ENCODE data around the gene PITPNC1.
"Not testable (repeated sequence)": the region's sequence is repeated elsewhere in the genome, so short reads cannot be mapped to it uniquely, and the experiment has no call there.

The PITPNC1 gene

GRCh38 chr17:67504182-67504581, 127.1 kb downstream of the PITPNC1 start:
- Histone ChIP-seq H3K4me1 (ENCODE audit: insufficient read depth, insufficient read length) (no peaks in the 10 kb centered on the region), H3K36me3 (ENCODE audit: insufficient read depth, insufficient read length, low read length) (no peaks in the 10 kb centered on the region), H3K9me3 (ENCODE audit: insufficient read depth, low read length) (peaks cover 11% of the 10 kb centered on the region), H3K4me3 (ENCODE audit: insufficient read length, low read depth) (no peak overlapping the region), H3K9ac (ENCODE audit: insufficient read length, low read depth) (no peak overlapping the region), H3K27me3 (ENCODE audit: insufficient read depth, insufficient read length) (no peaks in the 10 kb centered on the region)
- TF ChIP-seq YY1 (IDR thresholded peaks at IDR 0.05; ENCODE audit: insufficient read depth, insufficient read length) (no peak), ZNF274 (IDR thresholded peaks at IDR 0.05; ENCODE audit: low read depth, low read length) (no peak), SUZ12 (IDR thresholded peaks at IDR 0.05; ENCODE audit: extremely low read depth, insufficient read depth, insufficient read length) (no peak)
- no peak for DNase-seq (ENCODE audit: low read depth, low spot score)

- Histone ChIP-seq H3K4me3 (ENCODE audit: insufficient read length, low read depth) (no peak overlapping the region), H3K9ac (ENCODE audit: insufficient read length, low read depth) (no peak overlapping the region), H3K27me3 (ENCODE audit: insufficient read depth, insufficient read length) (no peaks in the 10 kb centered on the region), H3K4me1 (ENCODE audit: insufficient read depth, insufficient read length) (peaks cover 1% of the 10 kb centered on the region), H3K9me3 (ENCODE audit: insufficient read depth, low read length) (peaks cover 11% of the 10 kb centered on the region), H3K36me3 (ENCODE audit: insufficient read depth, insufficient read length, low read length) (no peaks in the 10 kb centered on the region)
- DNase-seq (ENCODE audit: low read depth, low spot score) = no peak
- no peak for TF ChIP-seq YY1 (IDR thresholded peaks at IDR 0.05; ENCODE audit: insufficient read depth, insufficient read length)
- TF ChIP-seq ZNF274 (IDR thresholded peaks at IDR 0.05; ENCODE audit: low read depth, low read length) = no peak
- no peak for TF ChIP-seq SUZ12 (IDR thresholded peaks at IDR 0.05; ENCODE audit: extremely low read depth, insufficient read depth, insufficient read length)
These were observed 129.9 kb downstream of the PITPNC1 start for GRCh38 chr17:67506966-67507365.

- H3K4me1 ChIP-seq (ENCODE audit: insufficient read depth, insufficient read length) = peaks cover 2% of the 10 kb centered on the region
- DNase-seq (ENCODE audit: low read depth, low spot score) = no peak
- H3K9me3 ChIP-seq (ENCODE audit: insufficient read depth, low read length) = peaks cover 11% of the 10 kb centered on the region
- no peak overlapping the region for H3K4me3 ChIP-seq (ENCODE audit: insufficient read length, low read depth)
- H3K36me3 ChIP-seq (ENCODE audit: insufficient read depth, insufficient read length, low read length) = no peaks in the 10 kb centered on the region
- H3K27me3 ChIP-seq (ENCODE audit: insufficient read depth, insufficient read length) = no peaks in the 10 kb centered on the region
- no peak overlapping the region for H3K9ac ChIP-seq (ENCODE audit: insufficient read length, low read depth)
- TF ChIP-seq SUZ12 (IDR thresholded peaks at IDR 0.05; ENCODE audit: extremely low read depth, insufficient read depth, insufficient read length) (no peak), YY1 (IDR thresholded peaks at IDR 0.05; ENCODE audit: insufficient read depth, insufficient read length) (no peak), ZNF274 (IDR thresholded peaks at IDR 0.05; ENCODE audit: low read depth, low read length) (no peak)
These were observed 132.6 kb downstream of the PITPNC1 start for GRCh38 chr17:67509390-67510287.

- H3K27me3 ChIP-seq (ENCODE audit: insufficient read depth, insufficient read length) = no peaks in the 10 kb centered on the region
- no peak for TF ChIP-seq SUZ12 (IDR thresholded peaks at IDR 0.05; ENCODE audit: extremely low read depth, insufficient read depth, insufficient read length)
- no peak for TF ChIP-seq YY1 (IDR thresholded peaks at IDR 0.05; ENCODE audit: insufficient read depth, insufficient read length)
- TF ChIP-seq ZNF274 (IDR thresholded peaks at IDR 0.05; ENCODE audit: low read depth, low read length) = no peak
- H3K9ac ChIP-seq (ENCODE audit: insufficient read length, low read depth) = no peak overlapping the region
- DNase-seq (ENCODE audit: low read depth, low spot score) = no peak
- H3K4me1 ChIP-seq (ENCODE audit: insufficient read depth, insufficient read length) = peaks cover 2% of the 10 kb centered on the region
- no peaks in the 10 kb centered on the region for H3K36me3 ChIP-seq (ENCODE audit: insufficient read depth, insufficient read length, low read length)
- H3K9me3 ChIP-seq (ENCODE audit: insufficient read depth, low read length) = peaks cover 11% of the 10 kb centered on the region
- H3K4me3 ChIP-seq (ENCODE audit: insufficient read length, low read depth) = no peak overlapping the region
These were observed 133.9 kb downstream of the PITPNC1 start for GRCh38 chr17:67511012-67511411.

- Histone ChIP-seq H3K27me3 (ENCODE audit: insufficient read depth, insufficient read length) (no peaks in the 10 kb centered on the region), H3K36me3 (ENCODE audit: insufficient read depth, insufficient read length, low read length) (no peaks in the 10 kb centered on the region), H3K9me3 (ENCODE audit: insufficient read depth, low read length) (peaks cover 11% of the 10 kb centered on the region), H3K4me1 (ENCODE audit: insufficient read depth, insufficient read length) (peaks cover 2% of the 10 kb centered on the region), H3K9ac (ENCODE audit: insufficient read length, low read depth) (no peak overlapping the region), H3K4me3 (ENCODE audit: insufficient read length, low read depth) (no peak overlapping the region)
- no peak for TF ChIP-seq YY1 (IDR thresholded peaks at IDR 0.05; ENCODE audit: insufficient read depth, insufficient read length)
- TF ChIP-seq SUZ12 (IDR thresholded peaks at IDR 0.05; ENCODE audit: extremely low read depth, insufficient read depth, insufficient read length) = no peak
- TF ChIP-seq ZNF274 (IDR thresholded peaks at IDR 0.05; ENCODE audit: low read depth, low read length) = no peak
- DNase-seq (ENCODE audit: low read depth, low spot score) = no peak
These were observed 134.7 kb downstream of the PITPNC1 start for GRCh38 chr17:67511804-67512203.

GRCh38 chr17:67514998-67515397, 137.9 kb downstream of the PITPNC1 start:
- H3K4me3 ChIP-seq (ENCODE audit: insufficient read length, low read depth) = no peak overlapping the region
- DNase-seq (ENCODE audit: low read depth, low spot score) = no peak
- TF ChIP-seq ZNF274 (IDR thresholded peaks at IDR 0.05; ENCODE audit: low read depth, low read length) (no peak), SUZ12 (IDR thresholded peaks at IDR 0.05; ENCODE audit: extremely low read depth, insufficient read depth, insufficient read length) (no peak), YY1 (IDR thresholded peaks at IDR 0.05; ENCODE audit: insufficient read depth, insufficient read length) (no peak)
- H3K9ac ChIP-seq (ENCODE audit: insufficient read length, low read depth) = no peak overlapping the region
- no peaks in the 10 kb centered on the region for H3K36me3 ChIP-seq (ENCODE audit: insufficient read depth, insufficient read length, low read length)
- H3K4me1 ChIP-seq (ENCODE audit: insufficient read depth, insufficient read length) = peaks cover 2% of the 10 kb centered on the region
- no peaks in the 10 kb centered on the region for H3K27me3 ChIP-seq (ENCODE audit: insufficient read depth, insufficient read length)
- H3K9me3 ChIP-seq (ENCODE audit: insufficient read depth, low read length) = peaks cover 5% of the 10 kb centered on the region; the same call in 1 of the 2 replicates

GRCh38 chr17:67515490-67516083, 138.5 kb downstream of the PITPNC1 start:
- TF ChIP-seq SUZ12 (IDR thresholded peaks at IDR 0.05; ENCODE audit: extremely low read depth, insufficient read depth, insufficient read length) (no peak), YY1 (IDR thresholded peaks at IDR 0.05; ENCODE audit: insufficient read depth, insufficient read length) (no peak), ZNF274 (IDR thresholded peaks at IDR 0.05; ENCODE audit: low read depth, low read length) (no peak)

GRCh38 chr17:67516571-67516970, 139.5 kb downstream of the PITPNC1 start:
- not testable (repeated sequence) for H3K9ac ChIP-seq (ENCODE audit: insufficient read length, low read depth); H3K36me3 ChIP-seq (ENCODE audit: insufficient read depth, insufficient read length, low read length); H3K27me3 ChIP-seq (ENCODE audit: insufficient read depth, insufficient read length); DNase-seq (ENCODE audit: low read depth, low spot score); H3K4me3 ChIP-seq (ENCODE audit: insufficient read length, low read depth); H3K9me3 ChIP-seq (ENCODE audit: insufficient read depth, low read length)
- H3K4me1 ChIP-seq (ENCODE audit: insufficient read depth, insufficient read length) = peaks cover 12% of the 10 kb centered on the region

More at GRCh38 chr17:67515490-67516083, 138.5 kb downstream of the PITPNC1 start:
- Histone ChIP-seq H3K9me3 (ENCODE audit: insufficient read depth, low read length) (peaks cover 5% of the 10 kb centered on the region; the same call in 1 of the 2 replicates), H3K4me1 (ENCODE audit: insufficient read depth, insufficient read length) (peaks cover 6% of the 10 kb centered on the region), H3K4me3 (ENCODE audit: insufficient read length, low read depth) (no peak overlapping the region), H3K27me3 (ENCODE audit: insufficient read depth, insufficient read length) (no peaks in the 10 kb centered on the region), H3K36me3 (ENCODE audit: insufficient read depth, insufficient read length, low read length) (no peaks in the 10 kb centered on the region), H3K9ac (ENCODE audit: insufficient read length, low read depth) (no peak overlapping the region)
- no peak for DNase-seq (ENCODE audit: low read depth, low spot score)
